GM19351 (cell line): ENCODE data around the gene PGA4.

Experiments
- ATAC-seq: cut with Tn5 transposase; IDR thresholded peaks from one replicate; pipeline ENCODE4 v1.9.1; 2021; ENCODE audit warnings: mild to moderate bottlenecking, moderate library complexity; ENCODE audit not compliant: unreplicated experiment

The PGA4 gene

DNA sequence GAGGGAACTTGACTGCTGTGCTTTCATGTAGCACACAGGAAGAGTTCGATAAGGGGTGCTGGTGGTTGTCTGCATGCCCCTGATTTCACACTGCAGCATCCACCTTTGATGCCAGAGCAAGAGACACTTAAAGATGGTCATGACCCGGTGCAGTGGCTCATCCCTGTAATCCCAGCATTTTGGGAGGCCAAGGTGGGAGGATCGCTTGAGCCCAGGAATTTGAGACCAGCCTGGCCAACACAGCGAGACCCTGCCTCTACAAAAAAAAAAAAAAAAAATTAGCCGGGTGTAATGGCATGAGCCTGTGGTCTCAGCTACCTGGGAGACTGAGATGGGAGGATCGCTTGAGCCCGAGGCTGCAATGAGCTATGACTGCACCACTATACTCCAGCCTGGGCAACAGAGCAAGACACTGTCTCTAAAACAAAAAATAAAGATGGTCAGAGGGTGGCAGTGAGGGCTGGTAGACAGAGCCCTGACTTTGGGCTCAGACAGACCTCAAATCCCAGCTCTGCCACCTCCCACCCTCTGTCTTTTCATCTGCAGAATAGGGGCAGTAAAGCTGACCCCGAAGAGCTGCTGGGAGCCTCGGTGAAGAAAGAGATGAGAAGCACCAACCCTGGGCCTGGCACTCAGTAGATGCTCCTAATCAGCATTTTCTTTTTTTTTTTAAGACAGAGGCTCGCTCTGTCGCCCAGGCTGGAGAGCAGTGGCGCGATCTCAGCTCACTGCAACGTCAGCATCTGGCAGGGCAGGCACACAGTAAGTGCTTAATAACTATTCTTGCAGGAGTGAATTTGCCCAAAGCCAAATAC is 55.2 kb downstream of the PGA4 start:
- ATAC-seq = no peak

DNA sequence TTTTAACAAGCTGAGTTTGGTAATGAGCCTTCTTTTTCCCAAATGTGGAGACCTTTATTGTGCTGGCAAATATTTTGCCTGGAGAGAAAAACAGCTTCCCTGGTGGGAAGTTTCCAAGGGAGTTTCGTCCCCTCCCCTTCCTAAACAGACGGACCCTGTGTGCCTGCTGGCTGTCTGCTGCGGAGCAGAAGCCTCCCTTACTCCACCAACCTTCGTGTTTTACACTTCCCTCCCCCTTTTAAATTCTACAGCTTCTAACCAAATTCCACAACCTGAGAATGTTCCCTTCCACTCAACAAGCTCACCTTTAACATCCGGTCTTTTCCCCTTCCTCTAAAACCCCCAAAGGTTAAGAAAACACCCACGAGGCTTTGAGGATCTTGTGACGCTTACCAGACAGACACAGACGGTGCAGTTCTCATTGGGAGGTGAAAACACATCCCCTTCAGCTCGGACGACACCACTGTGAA is 55.9 kb downstream of the PGA4 start:
- ATAC-seq = no peak

DNA sequence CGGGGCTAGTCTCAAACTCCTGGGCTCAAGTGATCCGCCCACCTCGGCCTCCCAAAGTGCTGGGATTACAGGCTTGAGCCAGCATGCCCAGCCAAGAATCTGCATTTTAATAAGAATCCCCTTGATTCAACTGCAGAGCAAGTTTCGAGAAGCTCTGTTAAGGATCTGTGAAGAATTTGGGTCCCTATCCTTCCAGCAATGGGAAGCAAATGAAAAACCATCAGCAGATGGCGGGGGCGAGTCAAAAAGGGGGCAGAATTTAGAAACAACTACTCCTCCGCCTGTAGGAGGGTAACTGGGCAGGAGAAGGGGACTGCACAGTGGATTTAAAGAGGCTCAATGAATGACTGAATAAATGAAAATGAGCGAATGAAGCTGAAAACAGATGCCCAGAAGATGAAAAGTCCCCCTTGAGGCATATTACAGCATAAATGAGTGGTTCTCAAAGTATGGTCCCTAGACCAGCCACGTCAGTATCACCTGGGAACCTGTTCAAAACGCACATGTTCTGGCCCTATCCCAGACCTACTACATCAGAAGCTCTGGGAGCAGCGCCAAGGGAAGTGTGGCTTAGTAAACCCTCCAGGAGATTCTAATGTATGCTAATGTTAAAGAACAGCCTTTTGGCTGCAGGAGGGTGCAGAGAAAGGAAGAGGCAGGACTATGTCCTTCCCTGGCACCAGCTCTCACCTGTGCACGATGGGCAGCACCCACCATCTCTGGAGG is 58.0 kb downstream of the PGA4 start:
- no peak for ATAC-seq

DNA sequence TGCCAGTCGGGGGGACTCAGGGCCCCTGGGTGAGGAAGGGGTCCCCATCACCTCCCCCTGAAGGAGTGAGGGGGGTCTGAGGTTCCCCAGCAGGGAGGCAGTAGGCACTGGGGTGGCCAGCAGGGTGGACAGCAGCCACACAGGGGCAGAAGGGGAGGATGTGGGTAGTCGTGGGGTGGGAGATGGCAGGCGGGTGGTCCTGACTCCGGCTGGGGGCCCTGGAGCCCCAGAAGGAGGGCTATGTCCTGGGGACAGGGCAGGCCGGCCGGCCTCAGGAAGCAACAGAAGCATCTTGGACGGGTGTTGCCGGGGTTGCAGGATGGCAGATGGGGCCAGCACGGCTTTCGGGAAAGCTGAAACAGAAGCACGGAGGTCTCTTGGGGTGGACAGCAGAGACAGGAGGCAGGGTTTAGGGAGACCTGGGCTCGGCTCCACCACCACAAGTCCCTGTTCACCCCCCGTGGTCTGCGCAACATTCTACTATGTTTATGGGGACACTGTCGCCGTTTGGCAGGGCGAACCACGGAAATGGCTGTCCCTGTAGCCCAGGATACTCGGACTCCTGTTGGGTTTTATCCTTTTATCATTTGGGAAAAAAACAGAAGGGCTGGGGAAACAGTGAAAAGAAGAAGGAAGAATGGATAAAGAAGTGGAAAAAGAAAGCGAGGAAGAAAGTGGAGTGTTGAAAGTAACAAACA is 58.9 kb downstream of the PGA4 start:
- ATAC-seq = no peak
